ENCODE data around the gene SIK3.

SIK3 gene

DNA sequence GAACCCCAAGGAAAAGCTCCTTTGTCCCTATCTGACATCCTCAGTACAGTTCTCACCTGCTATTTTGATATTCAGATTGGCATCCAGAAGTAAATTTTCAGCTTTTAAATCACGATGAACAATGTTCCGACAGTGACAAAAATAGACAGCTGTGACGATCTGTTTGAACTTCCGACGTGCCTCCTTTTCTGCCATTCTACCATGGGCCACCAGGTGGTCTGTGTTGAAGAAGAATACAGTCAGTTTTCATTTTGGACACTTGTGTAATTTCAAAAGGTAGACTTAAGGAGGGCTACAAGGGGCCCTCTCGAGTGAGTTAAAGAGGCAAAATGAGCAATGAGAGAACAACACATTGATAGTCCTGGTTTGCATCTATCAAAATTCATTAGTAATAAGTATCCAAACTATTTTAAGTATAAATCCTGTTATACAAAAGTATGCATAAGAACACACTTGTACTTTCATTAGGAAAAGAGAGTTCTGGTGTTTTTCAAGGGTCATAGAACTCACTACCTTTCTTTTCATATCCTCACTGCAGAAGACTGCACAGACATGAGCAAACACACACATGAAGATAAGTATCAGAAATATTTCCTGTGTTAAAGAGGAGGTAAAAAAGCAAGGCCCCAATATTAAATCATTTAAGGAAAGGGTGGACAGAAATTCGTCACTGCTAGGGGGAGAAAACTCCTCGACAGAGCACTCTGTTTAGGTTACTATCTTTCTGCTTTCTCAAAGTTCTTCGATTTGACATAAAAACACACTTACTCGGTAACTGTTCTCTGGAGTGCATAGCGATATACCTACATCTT, 170.9 kb downstream of the SIK3 start:
- peak; percentile 18 to 40 for DNase-seq

DNA sequence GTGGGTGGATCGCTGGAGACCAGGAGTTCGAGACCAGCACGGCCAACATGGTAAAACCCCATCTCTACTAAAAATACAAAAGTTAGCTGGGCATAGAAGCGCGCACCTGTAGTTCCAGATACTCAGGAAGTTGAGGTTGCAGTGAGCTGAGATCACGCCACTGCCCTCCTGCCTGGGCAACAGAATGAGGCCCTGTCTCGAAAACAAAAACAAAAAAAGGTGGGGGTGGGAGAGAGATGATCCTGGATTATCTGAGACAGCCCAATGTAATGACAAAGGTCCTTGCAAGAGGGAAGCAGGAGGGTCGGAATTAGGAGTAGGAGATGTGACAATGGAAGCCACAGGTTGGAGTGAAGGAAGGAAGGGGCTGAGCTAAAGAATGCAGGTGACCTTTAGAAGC, 173.2 kb downstream of the SIK3 start:
- DNase-seq: no peak

- DNase-seq: no peak
Measured at GRCh38 chr11:116918925-116919655, 179.1 kb downstream of the SIK3 start.

DNA sequence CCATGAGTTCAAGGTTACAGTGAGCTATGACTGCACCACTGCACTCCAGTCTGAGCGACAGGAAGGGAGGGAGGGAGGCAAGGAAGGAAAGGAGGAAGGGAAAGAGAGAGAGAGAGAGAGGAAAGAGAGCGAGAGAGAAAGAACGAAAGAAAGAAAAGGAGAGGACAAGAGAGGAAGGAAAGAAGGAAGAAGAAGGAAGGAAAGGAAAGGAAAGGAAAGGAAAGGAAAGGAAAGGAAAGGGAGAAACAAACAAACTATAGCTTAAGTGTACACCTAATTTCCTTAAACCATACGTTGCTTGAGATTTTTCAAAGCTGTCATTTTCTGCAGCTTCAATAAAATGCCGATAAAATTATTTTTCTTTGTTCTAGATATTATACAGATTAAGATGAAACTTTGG, 180.6 kb downstream of the SIK3 start:
- no peak for DNase-seq

- no peak for DNase-seq
Measured at GRCh38 chr11:116916886-116917285, 181.3 kb downstream of the SIK3 start.

DNA sequence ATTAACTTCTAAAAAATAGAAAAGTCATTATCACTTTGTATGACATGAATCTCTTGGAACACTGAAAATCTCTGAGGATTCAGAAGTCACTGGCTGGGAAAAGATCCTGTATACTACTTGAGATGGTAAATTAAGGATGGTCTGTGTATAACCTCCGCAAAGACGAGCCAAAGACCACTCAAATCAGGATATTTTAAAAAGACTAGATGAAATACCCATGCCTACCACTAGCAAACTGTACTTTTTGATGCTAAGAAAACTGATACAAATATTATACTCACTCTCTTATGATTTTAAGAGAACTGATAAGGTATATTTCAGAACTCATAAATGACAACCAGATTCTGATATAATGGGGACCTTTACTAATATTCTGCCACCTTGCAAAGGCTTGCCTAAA, 182.2 kb downstream of the SIK3 start:
- DNase-seq: no peak

GRCh38 chr11:116913000-116913399, 185.2 kb downstream of the SIK3 start:
- DNase-seq: no peak

DNA sequence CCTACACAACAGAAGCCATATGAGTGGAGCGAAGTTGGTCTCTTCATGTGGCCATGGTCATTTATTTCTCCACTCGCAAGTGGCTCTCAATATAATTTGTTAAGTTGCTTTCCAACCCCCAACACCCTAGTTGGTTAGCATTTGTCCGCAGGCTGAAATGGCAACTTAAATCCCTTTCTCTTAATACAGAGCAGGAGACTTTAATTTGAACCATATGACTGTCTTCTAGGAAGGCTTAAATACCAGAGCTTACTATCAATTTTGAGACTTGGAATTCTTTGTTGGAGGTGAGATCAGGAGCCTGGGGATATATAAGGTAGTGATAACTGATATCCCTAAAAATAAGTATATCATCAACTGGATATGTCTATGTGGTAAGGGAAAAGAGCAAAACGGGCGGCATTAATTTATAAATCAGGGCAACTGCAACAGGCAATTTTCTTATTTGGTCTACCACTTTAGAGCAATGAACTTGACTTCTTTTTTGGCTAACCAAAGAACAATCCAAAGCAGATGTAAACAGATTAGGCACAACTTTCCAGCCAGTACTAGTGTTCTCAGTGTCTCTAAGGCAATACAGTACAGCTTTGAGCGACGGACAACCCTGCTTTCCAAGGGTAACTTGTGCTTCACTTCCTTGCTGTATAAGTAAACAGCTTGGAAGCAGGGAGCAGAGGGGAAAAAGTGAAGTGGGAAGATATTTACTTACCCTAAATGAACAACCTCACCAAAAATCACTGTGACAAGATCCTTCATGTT, 186.1 kb downstream of the SIK3 start:
- DNase-seq: no peak

GRCh38 chr11:116910847-116911246, 187.4 kb downstream of the SIK3 start:
- no peak for DNase-seq

GRCh38 chr11:116910378-116910777, 187.8 kb downstream of the SIK3 start:
- no peak for DNase-seq

GRCh38 chr11:116909245-116909644, 189.0 kb downstream of the SIK3 start:
- no peak for DNase-seq

DNA sequence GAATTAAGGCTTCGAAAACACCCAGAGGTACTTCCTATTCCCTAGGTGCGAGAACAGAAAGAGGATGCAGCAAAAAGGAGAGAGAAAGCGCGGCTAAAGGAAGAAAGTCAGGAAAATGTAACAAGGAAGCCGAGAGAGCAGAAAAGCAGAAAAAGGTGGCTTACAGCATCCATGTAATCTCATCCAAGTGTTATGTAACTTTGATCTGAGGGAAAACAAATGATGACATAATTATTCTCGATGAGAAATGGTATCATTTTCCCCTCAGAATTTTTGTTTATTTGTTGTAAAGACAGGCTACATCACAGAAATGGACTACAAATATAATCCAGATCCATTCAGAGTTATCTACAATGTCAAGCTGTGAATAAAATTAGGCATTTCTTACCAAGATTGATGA, 191.7 kb downstream of the SIK3 start:
- DNase-seq: no peak

GRCh38 chr11:116903090-116903489, 195.1 kb downstream of the SIK3 start:
- no peak for DNase-seq

- DNase-seq: no peak
Measured at GRCh38 chr11:116901964-116902688, 196.1 kb downstream of the SIK3 start.

DNA sequence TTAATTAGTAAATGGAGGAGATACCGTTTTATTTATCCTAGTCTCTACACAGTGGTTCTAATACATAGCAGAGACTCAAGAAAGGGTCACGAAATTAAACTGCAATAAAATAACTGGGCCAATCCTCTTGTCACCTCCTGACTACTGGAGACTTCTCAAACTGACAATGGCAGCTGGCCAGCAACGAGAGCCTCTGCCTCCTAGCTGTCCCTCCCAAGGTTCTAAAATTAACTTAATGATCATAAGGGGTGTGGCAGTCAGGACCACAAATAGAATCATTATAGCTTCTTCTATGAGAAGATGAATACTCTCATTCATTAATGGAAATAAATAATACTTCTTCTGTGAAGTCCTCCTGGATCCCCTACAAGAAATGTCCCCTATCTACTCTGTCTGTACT, 197.0 kb downstream of the SIK3 start:
- no peak for DNase-seq

DNA sequence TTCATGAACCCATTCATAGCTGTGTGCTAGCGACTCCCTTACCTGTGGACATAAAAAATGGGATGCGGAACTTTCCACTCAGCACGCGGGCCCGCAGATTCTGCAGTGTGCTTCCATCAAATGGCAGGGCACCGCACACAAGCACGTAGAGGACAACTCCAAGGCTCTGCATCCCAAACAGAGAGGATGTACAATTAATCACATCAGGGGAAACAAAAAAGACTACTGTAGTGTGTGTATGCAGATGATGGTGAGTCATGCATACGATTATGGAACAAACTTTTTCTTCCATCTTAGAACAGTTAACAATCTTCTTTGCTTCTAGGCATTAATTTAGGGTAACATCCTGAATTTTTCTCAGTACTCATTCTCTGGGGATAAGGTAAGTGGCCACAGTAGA, 202.0 kb downstream of the SIK3 start:
- no peak for DNase-seq

GRCh38 chr11:116895048-116895757, 203.0 kb downstream of the SIK3 start:
- peak in 1 of 2 experiments; percentile 36 for DNase-seq

- DNase-seq: no peak
Measured at GRCh38 chr11:116893906-116894305, 204.3 kb downstream of the SIK3 start.

GRCh38 chr11:116893437-116893836, 204.8 kb downstream of the SIK3 start:
- no peak for DNase-seq

GRCh38 chr11:116892374-116892773, 205.9 kb downstream of the SIK3 start:
- no peak for DNase-seq

GRCh38 chr11:116891746-116892145, 206.5 kb downstream of the SIK3 start:
- no peak for DNase-seq

DNA sequence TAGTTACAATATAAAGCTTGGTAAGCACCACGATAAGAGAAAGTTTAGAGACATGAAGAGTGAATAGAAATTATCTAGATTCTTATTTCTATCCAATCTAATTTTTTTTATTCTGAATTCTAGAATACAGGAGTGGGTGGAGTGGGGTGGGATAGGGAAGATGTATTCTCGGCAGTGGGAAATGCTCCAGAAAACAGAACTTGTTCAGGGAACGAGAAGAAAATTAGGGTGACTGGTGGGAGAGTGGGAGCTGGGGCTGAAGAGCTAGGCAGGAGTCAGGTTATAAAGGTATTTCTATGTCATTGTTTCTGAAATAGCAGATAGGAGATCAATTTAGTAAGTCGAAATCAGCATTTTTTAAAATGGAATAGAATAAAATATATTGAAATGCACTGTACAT, 207.6 kb downstream of the SIK3 start:
- no peak for DNase-seq
